Coronary artery (tissue), 2 donors: ENCODE measurements around the gene ADAT1.

Experiments used
- DNase-seq: peaks from one replicate; pipeline ENCODE4 v3.0.0-alpha.2; 2017; ENCODE audit warnings: low spot score
- H3K27ac ChIP-seq, 2 donors: fragments of 200-600 bp; sonication (generic); one replicate each; pipeline ENCODE4 v1.5.1; 2016 to 2019
- H3K4me3 ChIP-seq: fragments of 200-600 bp; sonication (generic); 2 replicates; pipeline ENCODE4 v1.5.1; 2016; ENCODE audit warnings: mild to moderate bottlenecking, moderate library complexity
- CTCF ChIP-seq: fragments of 200-600 bp; sonication (generic); IDR thresholded peaks from one replicate; pipeline ENCODE4 v1.5.1; 2019; ENCODE audit warnings: antibody characterized with exemption

ADAT1 gene

GRCh38 chr16:75632857-75633256, 9.8 kb upstream of the ADAT1 start:
- Histone ChIP-seq H3K27ac (no peak overlapping the region), H3K4me3 (no peak overlapping the region)
- no peak for TF ChIP-seq CTCF
- no peak for DNase-seq

- no peak overlapping the region for H3K4me3 ChIP-seq
- no peak for DNase-seq
- no peak for TF ChIP-seq CTCF
- no peak overlapping the region for H3K27ac ChIP-seq
Observed at GRCh38 chr16:75630052-75630451, 7.0 kb upstream of the ADAT1 start.

GRCh38 chr16:75629132-75629531, 6.1 kb upstream of the ADAT1 start:
- H3K4me3 ChIP-seq, result no peak overlapping the region
- no peak for TF ChIP-seq CTCF
- no peak for DNase-seq

GRCh38 chr16:75628351-75628750, 5.3 kb upstream of the ADAT1 start:
- TF ChIP-seq CTCF, result no peak
- no peak overlapping the region for H3K27ac ChIP-seq
- H3K4me3 ChIP-seq, result no peak overlapping the region
- no peak for DNase-seq

More at GRCh38 chr16:75629132-75629531, 6.1 kb upstream of the ADAT1 start:
- H3K27ac ChIP-seq, result no peak overlapping the region

GRCh38 chr16:75627851-75628250, 4.8 kb upstream of the ADAT1 start:
- no peak overlapping the region for H3K4me3 ChIP-seq
- H3K27ac ChIP-seq, result no peak overlapping the region
- TF ChIP-seq CTCF, result no peak
- DNase-seq, result no peak

GRCh38 chr16:75626806-75627205, 3.7 kb upstream of the ADAT1 start:
- Histone ChIP-seq H3K4me3 (no peak overlapping the region), H3K27ac (no peak overlapping the region)
- no peak for TF ChIP-seq CTCF
- DNase-seq, result no peak

- no peak overlapping the region for H3K4me3 ChIP-seq
- no peak for DNase-seq
Observed at GRCh38 chr16:75624921-75625334, 1.8 kb upstream of the ADAT1 start.

More at GRCh38 chr16:75624921-75625334, 1.8 kb upstream of the ADAT1 start:
- TF ChIP-seq CTCF, result no peak
- no peak overlapping the region for H3K27ac ChIP-seq
